IMR-90 (cell line): ENCODE data around the gene DGKQ. TPM values are rescaled to one million over a fixed set of nuclear protein-coding genes. Genes with fewer than 3 reads are reported as not detected.
A peak's percentile ranks its signal among the peaks of the same experiment; 100 is the strongest.

Experiments
- ATAC-seq: fragments of 200-7000 bp; cut with Tn5 transposase; 2 replicates; pipeline ENCODE4 v1.9.1; 2020; ENCODE audit warnings: low read depth, mild to moderate bottlenecking, moderate library complexity
- BruUV-seq: library from RNA; stranded (reverse); fragments of 400-500 nt; replicated peaks from 2 replicates; lab custom pipeline; 2021; lab: Mats Ljungman, UMichigan
- CTCF ChIA-PET: fragments of 300-600 bp; formaldehyde crosslinking; extraction: SDS; loops from one replicate; lab custom pipeline; 2021; ENCODE audit warnings: antibody characterized with exemption; lab: Yijun Ruan, JAX
- POLR2A ChIA-PET: fragments of 300-600 bp; sonication (Branson Sonifier 250); formaldehyde crosslinking; loops from one replicate; lab custom pipeline; 2022; ENCODE audit warnings: antibody characterized with exemption; ENCODE audit not compliant: unreplicated experiment; lab: Charles Lee
- DNase-seq: peaks from one replicate; pipeline ENCODE4 v3.0.0; 2013
- H2AFZ ChIP-seq: replicated peaks from 2 replicates; pipeline ENCODE3; 2013; ENCODE audit warnings: low read length, mild to moderate bottlenecking; ENCODE audit not compliant: poor library complexity
- H2AK5ac ChIP-seq: 2 replicates; pipeline ENCODE4 v1.6.1; 2013; ENCODE audit warnings: low read depth, low read length, inconsistent platforms
- H2AK9ac ChIP-seq: replicated peaks from 2 replicates; pipeline ENCODE3; 2013; ENCODE audit warnings: mild to moderate bottlenecking, low read depth, low read length, moderate library complexity; ENCODE audit not compliant: poor library complexity
- H2BK120ac ChIP-seq: 2 replicates; pipeline ENCODE4 v1.6.1; 2013; ENCODE audit warnings: low read depth, low read length, inconsistent platforms
- H2BK15ac ChIP-seq: 3 replicates; pipeline ENCODE4 v1.6.1; 2013; ENCODE audit warnings: low read depth, low read length, inconsistent platforms
- H2BK20ac ChIP-seq: 2 replicates; pipeline ENCODE4 v1.6.1; 2013; ENCODE audit warnings: low read depth, mild to moderate bottlenecking, inconsistent platforms, low read length, moderate library complexity
- H2BK5ac ChIP-seq: 2 replicates; pipeline ENCODE4 v1.6.1; 2013; ENCODE audit warnings: mild to moderate bottlenecking, low read depth, low read length, inconsistent platforms; ENCODE audit not compliant: poor library complexity, severe bottlenecking
- H3K14ac ChIP-seq: replicated peaks from 2 replicates; pipeline ENCODE4 v1.6.1; 2013; ENCODE audit warnings: low read depth, low read length, inconsistent platforms
- H3K18ac ChIP-seq: 2 replicates; pipeline ENCODE4 v1.6.1; 2013; ENCODE audit warnings: low read depth, low read length, control low read depth
- H3K23ac ChIP-seq: 2 replicates; pipeline ENCODE4 v1.6.1; 2013; ENCODE audit warnings: low read depth, low read length, inconsistent platforms
- H3K27ac ChIP-seq: 2 replicates; pipeline ENCODE4 v1.5.1; 2013; ENCODE audit warnings: mild to moderate bottlenecking, control low read depth, low read length; ENCODE audit not compliant: insufficient read depth
- H3K27me3 ChIP-seq: 2 replicates; pipeline ENCODE4 v1.6.1; 2013; ENCODE audit warnings: low read length; ENCODE audit not compliant: control insufficient read depth, insufficient read depth
- H3K36me3 ChIP-seq: 2 replicates; pipeline ENCODE4 v1.6.1; 2013; ENCODE audit warnings: low read length, mixed read lengths; ENCODE audit not compliant: control insufficient read depth, insufficient read depth
- H3K4ac ChIP-seq: 2 replicates; pipeline ENCODE4 v1.6.1; 2013; ENCODE audit warnings: low read depth, low read length, inconsistent platforms
- H3K4me1 ChIP-seq: 2 replicates; pipeline ENCODE4 v1.6.1; 2013; ENCODE audit warnings: low read length, mixed read lengths; ENCODE audit not compliant: control insufficient read depth, insufficient read depth
- H3K4me2 ChIP-seq: 2 replicates; pipeline ENCODE4 v1.6.1; 2013; ENCODE audit warnings: low read depth, mild to moderate bottlenecking, control low read depth, low read length, moderate library complexity
- H3K4me3 ChIP-seq: 2 replicates; pipeline ENCODE4 v1.5.1; 2013; ENCODE audit warnings: low read depth, mild to moderate bottlenecking, control low read depth, low read length, moderate library complexity; ENCODE audit not compliant: insufficient read depth
- H3K56ac ChIP-seq: 2 replicates; pipeline ENCODE4 v1.6.1; 2013; ENCODE audit warnings: low read length, inconsistent platforms; ENCODE audit not compliant: insufficient read depth; ENCODE audit errors: extremely low read depth
- H3K79me1 ChIP-seq, 2 experiments: 2 replicates each; pipeline ENCODE4 v1.6.1; 2013; ENCODE audit warnings: low read length in 2 of 2, inconsistent platforms in 1 of 2, low read depth in 1 of 2
- H3K9ac ChIP-seq: 2 replicates; pipeline ENCODE4 v1.6.1; 2013; ENCODE audit warnings: low read depth, low read length, control low read depth
- H3K9me1 ChIP-seq: 2 replicates; pipeline ENCODE4 v1.6.1; 2013; ENCODE audit warnings: low read length, inconsistent platforms; ENCODE audit not compliant: insufficient read depth
- H3K9me3 ChIP-seq: 2 replicates; pipeline ENCODE4 v1.6.1; 2013; ENCODE audit warnings: low read length; ENCODE audit not compliant: control insufficient read depth, insufficient read depth
- H4K20me1 ChIP-seq: 2 replicates; pipeline ENCODE4 v1.6.1; 2013; ENCODE audit warnings: low read length, inconsistent platforms; ENCODE audit not compliant: insufficient read depth
- H4K5ac ChIP-seq: 2 replicates; pipeline ENCODE4 v1.6.1; 2013; ENCODE audit warnings: mild to moderate bottlenecking, low read depth, low read length, control low read depth
- H4K8ac ChIP-seq, 2 experiments: 2 replicates each; pipeline ENCODE4 v1.6.1; 2013; ENCODE audit warnings: low read depth in 2 of 2, low read length in 2 of 2, control low read depth in 1 of 2, inconsistent platforms in 1 of 2
- H4K91ac ChIP-seq: 2 replicates; pipeline ENCODE4 v1.6.1; 2013; ENCODE audit warnings: low read depth, low read length, inconsistent platforms; ENCODE audit not compliant: insufficient read depth
- BHLHE40 ChIP-seq: fragments of 150-350 bp; IDR thresholded peaks from 2 replicates; pipeline ENCODE4 v1.6.1; 2016; ENCODE audit warnings: mild to moderate bottlenecking, low read depth, low read length
- CEBPB ChIP-seq: IDR thresholded peaks from 2 replicates; pipeline ENCODE4 v1.6.1; 2012; ENCODE audit warnings: low read depth, low read length, improper control_type of control experiment
- CHD1 ChIP-seq: IDR thresholded peaks from 2 replicates; pipeline ENCODE4 v1.6.1; 2012; ENCODE audit warnings: low read depth, low read length, improper control_type of control experiment
- CTCF ChIP-seq: conservative IDR thresholded peaks from 2 replicates; pipeline ENCODE4 v1.5.1; 2012; ENCODE audit warnings: mild to moderate bottlenecking, low read depth, low read length, improper control_type of control experiment
- ELK1 ChIP-seq: fragments of 150-350 bp; IDR thresholded peaks from 2 replicates; pipeline ENCODE4 v1.6.1; 2016; ENCODE audit warnings: low read depth, mild to moderate bottlenecking, low read length, moderate library complexity, borderline replicate concordance
- FOS ChIP-seq: fragments of 150-350 bp; IDR thresholded peaks from 2 replicates; pipeline ENCODE4 v1.6.1; 2016; ENCODE audit warnings: low read depth, low read length
- MAFK ChIP-seq: IDR thresholded peaks from 2 replicates; pipeline ENCODE4 v1.6.1; 2012; ENCODE audit warnings: low read depth, low read length, improper control_type of control experiment
- MAZ ChIP-seq: IDR thresholded peaks from 2 replicates; pipeline ENCODE4 v1.6.1; 2012; ENCODE audit warnings: low read depth, mild to moderate bottlenecking, low read length, improper control_type of control experiment, moderate library complexity, borderline replicate concordance
- MXI1 ChIP-seq: IDR thresholded peaks from 2 replicates; pipeline ENCODE4 v1.6.1; 2012; ENCODE audit warnings: low read depth, mild to moderate bottlenecking, low read length, moderate library complexity, borderline replicate concordance
- NFE2L2 ChIP-seq: fragments of 150-350 bp; IDR thresholded peaks from 2 replicates; pipeline ENCODE4 v1.6.1; 2016; ENCODE audit warnings: low read depth, mild to moderate bottlenecking, low read length
- POLR2A ChIP-seq: IDR thresholded peaks from 2 replicates; pipeline ENCODE4 v1.6.1; 2012; ENCODE audit warnings: mild to moderate bottlenecking, low read depth, low read length
- RAD21 ChIP-seq: IDR thresholded peaks from 2 replicates; pipeline ENCODE4 v1.6.1; 2012; ENCODE audit warnings: low read length, improper control_type of control experiment
- RCOR1 ChIP-seq: IDR thresholded peaks from 2 replicates; pipeline ENCODE4 v1.6.1; 2012; ENCODE audit warnings: mild to moderate bottlenecking, low read length, improper control_type of control experiment; ENCODE audit not compliant: insufficient replicate concordance
- RFX5 ChIP-seq: IDR thresholded peaks from 2 replicates; pipeline ENCODE4 v1.8.0; 2012; ENCODE audit warnings: low read depth, mild to moderate bottlenecking, low read length, moderate library complexity
- SMC3 ChIP-seq: fragments of 150-350 bp; IDR thresholded peaks from 2 replicates; pipeline ENCODE4 v1.6.1; 2016; ENCODE audit warnings: low read depth, mild to moderate bottlenecking, antibody characterized with exemption, low read length, moderate library complexity
- USF2 ChIP-seq: fragments of 150-350 bp; IDR thresholded peaks from 2 replicates; pipeline ENCODE4 v1.6.1; 2017; ENCODE audit warnings: mild to moderate bottlenecking, antibody characterized with exemption, low read length, low read depth
- WGBS, 2 experiments: methylation state at CpG; one replicate each; pipeline versions ENCODE4 v1.1.5 to v1.1.7; 2013; ENCODE audit warnings: missing lambda C conversion rate in 2 of 2; ENCODE audit not compliant: insufficient read length in 1 of 2; ENCODE audit errors: extremely low coverage in 2 of 2; 5-methylcytosine and 5-hydroxymethylcytosine counted together
- dilution Hi-C: fragments of 300-500 bp; cut with HindIII; formaldehyde crosslinking; loops from one replicate; pipeline ENCODE4 v1.14.3; 2018; ENCODE audit warnings: low sequenced_read_pairs; ENCODE audit not compliant: unreplicated experiment
- in situ Hi-C: fragments of 300-500 bp; cut with MboI; formaldehyde crosslinking; loops from 3 replicates; pipeline ENCODE4 v1.14.3; 2019; ENCODE audit warnings: low sequenced_read_pairs, inconsistent platforms, mixed read lengths
- intact Hi-C: fragments of 100-400 bp; cut with micrococcal nuclease; formaldehyde crosslinking; loops from 2 replicates; pipeline ENCODE4 v1.10.0; 2022
- polyA plus RNA-seq, 3 experiments: library from polyadenylated mRNA; depleted of rRNA; stranded (reverse); fragments of >200 nt; gene quantifications; 2 replicates each; pipeline ENCODE4 v1.2.3, GENCODE V29; 2012; ENCODE audit warnings: low replicate concordance in 1 of 3
- total RNA-seq: library from RNA; depleted of rRNA; stranded (reverse); fragments of >200 nt; gene quantifications from 2 replicates; pipeline ENCODE4 v1.2.3, GENCODE V29; 2012

The DGKQ gene
- total and polyA plus RNA-seq, 2 of the 4 experiments (the other 2 are of a cell fraction), result 4.3 to 15.6 TPM

- ChIA-PET CTCF (no interaction called here), POLR2A (no interaction called here)
- 60% methylated on average over 1 of the region's 20 CpGs; no CpG with 5 or more reads in 1 of the 2 experiments for WGBS, 2 experiments
- H3K79me1 ChIP-seq, result peaks cover 12 to 67% of the 10 kb centered on the region in 2 experiments
- peaks cover 19% of the 10 kb centered on the region for H3K36me3 ChIP-seq
- BruUV-seq, result no TSS peak
- H4K91ac ChIP-seq, result no peak overlapping the region
- no peak overlapping the region for H2BK120ac ChIP-seq
- intact Hi-C loops, result no loop called here
- H3K4me3 ChIP-seq, result no peak overlapping the region
- peak overlapping the region; percentile 1; the same call in 1 of the 2 replicates for H3K23ac ChIP-seq
- H2AFZ ChIP-seq, result no peak overlapping the region
- no peaks in the 10 kb centered on the region for H3K4me1 ChIP-seq
- no peak overlapping the region for H4K8ac ChIP-seq
- H2AK9ac ChIP-seq, result no peak overlapping the region
- H3K27me3 ChIP-seq, result no peaks in the 10 kb centered on the region
- peak; percentile 38 for ATAC-seq
- peaks cover 77% of the 10 kb centered on the region for H4K20me1 ChIP-seq
- H3K4ac ChIP-seq, result no peak overlapping the region
- no peak overlapping the region for H3K9ac ChIP-seq
- H3K18ac ChIP-seq, result no peak overlapping the region
- peak overlapping the region; percentile 59 for H3K4me2 ChIP-seq
- in situ Hi-C loops, result no loop called here
- H3K27ac ChIP-seq, result no peak overlapping the region
- H2BK5ac ChIP-seq, result no peak overlapping the region
- H3K9me3 ChIP-seq, result no peaks in the 10 kb centered on the region
- no peak for DNase-seq
- H2AK5ac ChIP-seq, result no peak overlapping the region
- peaks cover 8% of the 10 kb centered on the region; the same call in 1 of the 2 replicates for H3K9me1 ChIP-seq
- dilution Hi-C loops, result no loop called here
- H4K5ac ChIP-seq, result no peak overlapping the region
- TF ChIP-seq NFE2L2 (no peak), RAD21 (no peak), CHD1 (no peak), USF2 (no peak), POLR2A (no peak), RFX5 (no peak), SMC3 (no peak), CTCF (no peak), ELK1 (no peak), RCOR1 (no peak), FOS (no peak), MAFK (no peak), BHLHE40 (no peak), MXI1 (no peak), CEBPB (no peak), MAZ (no peak)
- no peak overlapping the region for H2BK15ac ChIP-seq
- H3K56ac ChIP-seq, result no peak overlapping the region
- H3K14ac ChIP-seq, result no peak overlapping the region
- H2BK20ac ChIP-seq, result no peak overlapping the region
Measured at GRCh38 chr4:915041-915474, 58.3 kb downstream of the DGKQ start.
